IgD-negative memory B cell (primary cell): ENCODE measurements around the gene DNAJC12. TPM values are rescaled to one million over a fixed set of nuclear protein-coding genes. Genes with fewer than 3 reads are reported as not detected.

Experiments
- H3K27ac Mint-ChIP-seq, 3 donors: one replicate each; pipeline ENCODE4 v1.8.0; 2020 to 2022; ENCODE audit warnings: mild to moderate bottlenecking in 3 of 3, mixed read lengths in 3 of 3, moderate library complexity in 1 of 3
- H3K27me3 Mint-ChIP-seq: one replicate; pipeline ENCODE4 v1.8.0; 2021; ENCODE audit warnings: mixed read lengths
- H3K36me3 Mint-ChIP-seq: one replicate; pipeline ENCODE4 v1.8.0; 2020; ENCODE audit warnings: mild to moderate bottlenecking, mixed read lengths
- H3K4me1 Mint-ChIP-seq, 3 donors: one replicate each; pipeline ENCODE4 v1.8.0; 2020 to 2022; ENCODE audit warnings: mixed read lengths in 3 of 3, mild to moderate bottlenecking in 1 of 3
- H3K4me3 Mint-ChIP-seq, 4 donors: one replicate each; pipeline ENCODE4 v1.8.0; 2020 to 2022; ENCODE audit warnings: mild to moderate bottlenecking in 4 of 4, mixed read lengths in 4 of 4, moderate library complexity in 3 of 4
- H3K9me3 Mint-ChIP-seq, 3 donors: one replicate each; pipeline ENCODE4 v1.8.0; 2020 to 2021; ENCODE audit warnings: mixed read lengths in 3 of 3, mild to moderate bottlenecking in 1 of 3
- polyA plus RNA-seq: library from polyadenylated mRNA; unstranded; fragments of 300-500 nt; fragmentation: Illumina TruSeq; gene quantifications from one replicate; pipeline ENCODE4 v1.2.3, GENCODE V29; 2021

Gene DNAJC12
- polyA plus RNA-seq, 1 donor from 2014 or later: not detected

DNA sequence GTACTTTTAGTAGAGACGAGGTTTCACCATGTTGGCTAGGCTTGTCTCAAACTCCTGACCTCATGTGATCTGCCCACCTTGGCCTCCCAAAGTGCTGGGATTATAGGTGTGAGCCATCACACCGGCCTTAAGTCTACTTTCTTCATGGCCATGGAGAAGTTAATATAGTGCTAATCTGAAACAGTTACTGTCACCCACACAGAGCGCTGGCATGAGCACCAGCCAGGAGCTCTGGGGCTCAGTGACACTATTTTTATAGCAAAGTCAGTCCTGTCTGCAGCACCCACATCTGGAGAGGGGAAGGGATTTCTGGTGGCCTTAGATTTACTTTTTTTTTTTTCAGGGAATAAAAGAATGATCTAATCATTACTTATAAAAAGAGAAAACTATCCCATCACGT lies 21.3 kb downstream of the DNAJC12 start:
- H3K36me3 Mint-ChIP-seq: no peaks in the 10 kb centered on the region
- H3K27ac Mint-ChIP-seq: no peak overlapping the region
- H3K4me3 Mint-ChIP-seq: no peak overlapping the region
- no peaks in the 10 kb centered on the region for H3K4me1 Mint-ChIP-seq
- H3K27me3 Mint-ChIP-seq: no peaks in the 10 kb centered on the region
- no peaks in the 10 kb centered on the region for H3K9me3 Mint-ChIP-seq

DNA sequence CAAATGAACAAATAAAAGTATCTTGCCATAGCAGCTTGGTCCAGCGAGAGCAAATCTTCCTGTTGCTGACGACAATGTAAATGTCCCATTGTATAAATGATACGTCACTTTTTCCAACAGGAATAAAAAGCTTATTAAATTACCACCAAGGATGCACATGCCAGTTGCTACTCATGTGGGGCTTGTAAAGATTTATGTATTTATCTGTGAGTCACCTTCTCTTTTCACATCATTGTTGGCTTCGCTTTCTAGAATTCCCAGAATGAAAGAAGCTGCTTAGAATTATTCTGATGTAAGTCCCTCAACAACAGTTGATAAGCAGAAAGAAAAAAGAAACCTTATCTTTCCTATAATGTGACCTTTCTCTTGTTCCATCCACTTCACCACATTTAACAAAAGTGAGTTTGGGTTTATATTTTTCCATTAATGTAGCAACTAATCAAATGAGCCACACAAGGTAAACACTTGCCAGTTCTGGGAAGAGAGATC lies 22.4 kb downstream of the DNAJC12 start:
- H3K4me1 Mint-ChIP-seq: no peaks in the 10 kb centered on the region
- no peak overlapping the region for H3K27ac Mint-ChIP-seq
- H3K36me3 Mint-ChIP-seq: no peaks in the 10 kb centered on the region
- no peaks in the 10 kb centered on the region for H3K9me3 Mint-ChIP-seq
- H3K4me3 Mint-ChIP-seq: no peak overlapping the region
- no peaks in the 10 kb centered on the region for H3K27me3 Mint-ChIP-seq

DNA sequence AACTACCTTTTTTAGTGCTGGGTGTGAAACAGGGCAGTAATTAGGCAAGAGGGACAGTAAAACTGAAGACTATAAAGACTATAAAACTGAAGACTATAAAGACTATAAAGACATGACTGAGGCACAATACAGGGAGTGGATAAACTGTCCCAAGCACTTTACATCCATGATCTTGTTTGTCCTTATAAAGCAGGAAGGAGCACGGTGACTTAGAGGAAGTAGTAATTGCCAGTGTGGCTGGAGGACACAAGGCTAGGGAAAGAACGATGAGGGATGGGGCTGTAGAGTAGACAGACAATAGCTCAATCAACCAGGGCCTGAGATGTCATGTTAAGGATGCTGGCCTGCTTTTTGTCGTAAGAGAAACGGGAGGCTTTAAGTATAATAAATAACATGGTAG lies 26.0 kb downstream of the DNAJC12 start:
- Mint-ChIP-seq H3K27ac (no peak overlapping the region), H3K4me1 (no peaks in the 10 kb centered on the region), H3K4me3 (no peak overlapping the region), H3K36me3 (no peaks in the 10 kb centered on the region), H3K9me3 (no peaks in the 10 kb centered on the region), H3K27me3 (peaks cover 3% of the 10 kb centered on the region)

DNA sequence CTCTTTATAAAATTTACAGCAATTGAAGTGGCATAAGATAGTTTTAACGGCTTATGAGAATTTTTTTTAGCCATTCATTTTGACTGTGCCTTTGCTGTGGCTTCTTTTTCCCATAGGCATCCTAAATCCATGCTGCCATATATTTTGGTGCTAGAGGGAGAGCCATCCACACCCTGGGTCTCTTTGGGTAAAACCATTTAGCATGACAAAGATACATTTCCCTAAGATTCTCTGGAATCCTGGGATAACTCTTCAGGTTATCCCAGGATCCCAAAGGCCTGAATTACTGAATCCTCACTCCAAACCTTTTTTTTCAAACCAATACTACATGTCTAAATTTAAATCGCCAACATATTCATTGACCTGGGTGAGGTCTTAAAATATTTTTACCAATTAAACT lies 28.9 kb downstream of the DNAJC12 start:
- H3K27me3 Mint-ChIP-seq: peaks cover 3% of the 10 kb centered on the region
- no peaks in the 10 kb centered on the region for H3K36me3 Mint-ChIP-seq
- H3K4me3 Mint-ChIP-seq: no peak overlapping the region
- H3K27ac Mint-ChIP-seq: no peak overlapping the region
- no peaks in the 10 kb centered on the region for H3K9me3 Mint-ChIP-seq
- H3K4me1 Mint-ChIP-seq: no peaks in the 10 kb centered on the region

DNA sequence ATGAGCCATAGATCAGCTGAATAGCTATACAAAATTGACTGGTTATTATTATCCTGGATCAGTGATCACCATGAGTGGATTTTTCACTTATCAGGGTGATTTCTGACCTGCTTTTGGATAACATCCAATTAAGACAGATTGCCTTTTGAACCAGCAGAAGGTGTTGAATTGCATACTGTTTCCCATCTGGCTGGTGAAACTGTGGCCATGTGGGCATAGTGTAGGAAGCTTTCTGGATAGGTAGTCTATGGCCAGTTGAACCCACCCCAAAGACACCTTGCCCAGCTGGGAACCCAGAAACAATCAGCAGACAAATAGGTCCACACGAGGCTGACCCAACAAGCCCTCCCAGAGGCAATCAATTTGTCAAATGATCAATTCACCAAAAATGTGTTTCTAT lies 29.3 kb downstream of the DNAJC12 start:
- peaks cover 3% of the 10 kb centered on the region for H3K27me3 Mint-ChIP-seq
- H3K36me3 Mint-ChIP-seq: no peaks in the 10 kb centered on the region
- H3K4me3 Mint-ChIP-seq: no peak overlapping the region
- H3K27ac Mint-ChIP-seq: no peak overlapping the region
- no peaks in the 10 kb centered on the region for H3K9me3 Mint-ChIP-seq
- H3K4me1 Mint-ChIP-seq: no peaks in the 10 kb centered on the region

DNA sequence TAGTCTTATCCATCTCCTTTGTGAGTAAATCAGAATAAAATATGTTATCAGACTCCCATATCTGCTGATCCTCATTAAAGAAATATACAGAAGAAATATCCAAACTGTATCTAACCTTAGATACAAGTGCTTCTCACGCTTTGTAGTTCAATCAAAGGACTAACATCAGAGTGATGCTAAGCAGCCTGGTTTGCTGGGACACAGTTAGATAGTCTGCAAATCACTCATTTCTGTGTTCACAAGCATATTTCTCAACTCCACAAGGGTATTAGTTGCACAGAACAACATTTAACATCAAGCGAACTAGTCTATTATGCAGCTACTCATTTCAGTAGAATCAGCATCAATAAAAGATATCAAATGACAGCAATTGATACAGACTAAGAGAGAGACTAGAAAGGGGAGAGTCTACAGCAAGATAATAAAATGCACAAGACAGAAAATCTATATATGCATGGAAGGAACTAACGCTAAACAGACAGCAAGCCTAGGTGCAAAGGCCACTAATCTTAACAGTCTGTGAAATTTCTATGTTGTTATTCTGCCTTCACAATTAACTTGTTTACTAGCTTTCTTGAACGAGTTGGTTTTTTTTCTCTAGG lies 30.0 kb downstream of the DNAJC12 start:
- Mint-ChIP-seq H3K4me1 (no peaks in the 10 kb centered on the region), H3K27ac (no peak overlapping the region), H3K27me3 (peaks cover 3% of the 10 kb centered on the region), H3K36me3 (no peaks in the 10 kb centered on the region), H3K9me3 (no peaks in the 10 kb centered on the region), H3K4me3 (no peak overlapping the region)

DNA sequence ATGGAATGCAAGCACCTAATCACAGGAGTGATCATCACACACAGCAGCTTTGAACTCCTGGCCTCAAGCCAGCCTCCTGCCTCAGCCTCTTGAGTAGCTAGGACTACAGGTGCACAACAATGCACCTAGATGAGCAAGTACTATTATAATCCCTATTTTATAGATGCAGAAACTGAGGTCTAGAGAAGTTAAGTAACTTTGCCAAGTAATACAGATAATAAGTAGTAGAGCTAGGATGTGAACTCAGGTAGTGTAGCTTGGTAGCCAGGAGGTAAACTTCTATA lies 33.7 kb downstream of the DNAJC12 start:
- H3K9me3 Mint-ChIP-seq: no peaks in the 10 kb centered on the region
- H3K27me3 Mint-ChIP-seq: peaks cover 2% of the 10 kb centered on the region
- H3K36me3 Mint-ChIP-seq: no peaks in the 10 kb centered on the region
- no peak overlapping the region for H3K27ac Mint-ChIP-seq
- no peaks in the 10 kb centered on the region for H3K4me1 Mint-ChIP-seq
- no peak overlapping the region for H3K4me3 Mint-ChIP-seq

DNA sequence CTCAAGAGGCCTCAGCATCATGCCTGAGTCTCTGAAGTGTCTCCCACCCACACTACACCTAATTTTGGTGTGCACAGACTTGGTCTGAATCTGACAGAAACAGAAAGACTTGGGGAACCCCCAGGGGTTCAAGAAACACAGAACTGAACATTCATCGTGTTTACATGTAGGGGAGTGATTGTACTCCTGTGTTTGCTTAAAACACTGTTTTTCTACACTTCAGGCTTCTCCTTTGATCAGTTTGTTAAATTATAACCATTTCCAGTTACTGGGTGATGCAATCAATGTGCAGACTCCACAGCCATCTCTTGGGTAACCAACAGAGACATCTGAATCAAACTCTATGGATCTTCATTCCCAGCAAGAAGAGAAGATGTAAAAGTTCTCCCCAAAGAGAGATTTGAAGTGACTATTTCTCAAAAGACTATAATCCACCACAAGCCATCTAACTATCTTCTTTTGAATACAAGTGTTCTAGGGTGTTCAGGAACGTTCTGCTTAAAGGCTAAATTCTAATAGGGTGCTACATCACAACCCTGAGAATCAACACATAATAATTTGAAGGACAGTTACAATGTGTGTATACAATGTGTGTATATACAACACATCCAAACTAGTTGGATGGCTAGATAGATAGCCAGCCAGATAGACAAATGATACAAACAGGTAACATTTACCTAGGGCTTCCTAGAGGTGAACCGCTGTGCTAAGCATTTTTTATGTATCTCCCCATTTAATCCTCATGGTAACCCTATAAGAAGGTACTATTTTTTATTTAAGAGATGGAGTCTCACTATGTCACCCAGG lies 34.2 kb downstream of the DNAJC12 start:
- Mint-ChIP-seq H3K4me1 (no peaks in the 10 kb centered on the region), H3K4me3 (no peak overlapping the region), H3K36me3 (no peaks in the 10 kb centered on the region), H3K27ac (no peak overlapping the region), H3K27me3 (peaks cover 2% of the 10 kb centered on the region), H3K9me3 (no peaks in the 10 kb centered on the region)

DNA sequence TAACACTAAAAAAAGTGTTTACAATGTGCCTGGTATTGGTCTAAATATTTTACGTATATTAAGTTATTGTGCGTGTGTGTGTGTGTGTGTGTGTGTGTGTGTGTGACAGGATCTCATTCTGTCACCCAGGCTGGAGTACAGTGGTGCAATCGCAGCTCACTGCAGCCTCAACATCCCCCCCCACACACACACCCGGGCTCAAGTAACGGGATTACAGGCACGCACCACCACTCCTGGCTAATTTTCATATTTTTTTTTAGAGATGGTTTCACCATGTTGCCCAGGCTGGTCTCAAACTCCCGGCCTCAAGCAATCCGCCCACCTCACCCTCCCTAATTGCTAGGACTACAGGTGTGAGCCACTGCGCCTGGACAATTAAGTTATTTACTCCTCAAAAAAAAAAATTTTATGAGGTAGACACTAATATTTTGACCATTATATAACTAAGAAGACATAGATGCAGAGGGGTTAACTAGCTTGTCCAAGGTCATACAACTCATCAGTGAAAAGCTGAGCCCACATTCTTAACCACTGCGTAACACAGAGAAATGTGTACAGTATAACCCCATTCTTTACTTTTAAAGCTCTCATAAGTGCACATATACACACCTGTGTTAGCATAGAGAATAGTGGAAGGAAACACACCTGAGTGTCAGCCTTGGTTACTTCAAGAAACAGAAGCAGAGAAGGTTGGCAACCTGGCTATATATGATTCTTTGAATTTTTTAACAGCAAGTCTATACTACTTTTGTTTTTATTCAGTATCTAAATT lies 35.0 kb downstream of the DNAJC12 start:
- Mint-ChIP-seq H3K4me3 (no peak overlapping the region), H3K27me3 (no peaks in the 10 kb centered on the region), H3K9me3 (no peaks in the 10 kb centered on the region), H3K4me1 (no peaks in the 10 kb centered on the region), H3K36me3 (no peaks in the 10 kb centered on the region), H3K27ac (no peak overlapping the region)

DNA sequence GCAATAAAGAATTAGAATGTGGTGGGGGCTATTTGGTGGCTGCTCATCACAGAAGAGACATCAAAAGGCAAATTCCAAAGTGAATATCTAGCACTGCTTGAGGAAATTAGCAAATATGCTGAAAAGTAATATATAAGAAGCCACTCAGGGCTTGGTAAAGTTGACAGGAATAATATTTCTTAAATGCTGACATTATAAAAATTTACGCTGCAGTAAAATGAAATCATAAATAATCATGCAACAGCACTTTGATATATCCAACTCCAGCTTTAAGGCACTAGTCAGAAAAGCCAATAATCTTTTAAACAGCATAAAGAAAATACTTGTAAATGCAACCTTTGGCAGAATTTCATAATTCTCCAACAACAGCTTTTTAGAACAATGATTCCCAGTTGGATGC lies 36.9 kb downstream of the DNAJC12 start:
- Mint-ChIP-seq H3K4me1 (no peaks in the 10 kb centered on the region), H3K36me3 (no peaks in the 10 kb centered on the region), H3K9me3 (no peaks in the 10 kb centered on the region), H3K27me3 (no peaks in the 10 kb centered on the region), H3K27ac (no peak overlapping the region), H3K4me3 (no peak overlapping the region)

DNA sequence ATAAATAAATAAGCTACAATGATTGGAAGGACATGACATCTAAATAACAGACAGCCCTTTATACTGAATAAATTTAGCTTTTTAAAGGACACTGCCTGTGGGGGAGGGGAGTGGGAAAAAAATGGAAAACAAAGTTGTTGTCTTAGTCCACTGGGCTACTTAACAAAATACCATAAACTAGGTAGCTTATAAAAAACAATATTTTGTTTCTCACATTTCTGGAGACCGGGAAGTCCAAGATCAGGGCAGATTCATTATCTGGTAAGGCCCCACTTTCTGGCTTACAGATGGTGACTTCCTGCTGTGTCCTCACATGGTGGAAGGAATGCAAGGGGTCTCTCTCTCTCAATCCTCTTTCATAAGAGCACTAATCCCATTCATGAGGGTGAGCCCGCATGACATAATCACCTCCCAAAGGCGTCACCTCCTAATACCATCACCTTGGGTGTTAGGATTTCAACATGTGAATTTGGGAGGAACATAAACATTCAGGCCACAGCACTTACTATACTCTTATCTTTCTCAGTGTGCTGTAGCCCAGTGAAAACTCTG lies 43.0 kb downstream of the DNAJC12 start:
- no peaks in the 10 kb centered on the region for H3K36me3 Mint-ChIP-seq
- H3K9me3 Mint-ChIP-seq: no peaks in the 10 kb centered on the region
- no peaks in the 10 kb centered on the region for H3K27me3 Mint-ChIP-seq
- no peak overlapping the region for H3K4me3 Mint-ChIP-seq
- H3K4me1 Mint-ChIP-seq: no peaks in the 10 kb centered on the region
- H3K27ac Mint-ChIP-seq: no peak overlapping the region

DNA sequence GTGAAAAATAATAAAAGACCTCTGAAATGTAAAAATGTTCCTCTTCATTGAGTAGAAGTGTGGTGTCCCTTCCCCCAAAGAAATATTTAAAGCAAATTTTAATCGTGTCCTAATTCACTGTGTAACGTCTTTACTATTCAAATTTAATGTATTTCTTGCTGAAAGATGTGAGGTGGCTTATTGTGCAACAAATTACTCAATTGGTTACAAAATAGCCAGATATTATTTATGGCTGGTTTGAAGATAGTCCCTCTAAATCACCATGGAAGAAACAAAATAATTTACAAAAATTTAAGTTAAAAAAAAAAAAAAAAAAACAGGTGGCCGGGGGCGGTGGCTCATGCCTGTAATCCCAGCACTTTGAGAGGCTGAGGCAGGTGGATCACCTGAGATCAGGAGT lies 43.7 kb downstream of the DNAJC12 start:
- Mint-ChIP-seq H3K4me1 (no peaks in the 10 kb centered on the region), H3K4me3 (no peak overlapping the region), H3K27me3 (no peaks in the 10 kb centered on the region), H3K36me3 (no peaks in the 10 kb centered on the region), H3K9me3 (no peaks in the 10 kb centered on the region), H3K27ac (no peak overlapping the region)

DNA sequence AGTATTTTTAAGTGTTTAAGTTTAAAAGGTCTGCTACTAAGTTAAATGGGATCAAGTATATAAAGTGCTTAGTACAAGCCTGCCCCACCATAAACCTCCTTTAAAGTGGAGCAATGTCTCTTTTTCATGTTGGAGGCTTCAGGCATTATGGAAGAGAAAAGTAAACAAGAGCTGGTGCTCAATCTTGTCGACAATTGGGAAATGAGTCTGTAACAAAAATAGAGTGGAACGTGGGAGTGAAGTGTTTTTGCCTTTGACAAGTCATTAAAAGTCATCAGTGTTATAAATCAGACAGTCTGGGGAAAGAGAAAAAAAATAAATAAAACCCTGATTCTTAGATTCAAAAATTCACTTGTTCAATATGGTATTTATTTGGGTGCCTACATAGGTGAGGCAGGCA lies 44.7 kb downstream of the DNAJC12 start:
- Mint-ChIP-seq H3K4me1 (peaks cover 0 to 3% (median 0%) of the 10 kb centered on the region in 3 donors), H3K4me3 (no peak overlapping the region), H3K27ac (no peak overlapping the region), H3K36me3 (peaks cover 2% of the 10 kb centered on the region), H3K9me3 (no peaks in the 10 kb centered on the region), H3K27me3 (no peaks in the 10 kb centered on the region)

DNA sequence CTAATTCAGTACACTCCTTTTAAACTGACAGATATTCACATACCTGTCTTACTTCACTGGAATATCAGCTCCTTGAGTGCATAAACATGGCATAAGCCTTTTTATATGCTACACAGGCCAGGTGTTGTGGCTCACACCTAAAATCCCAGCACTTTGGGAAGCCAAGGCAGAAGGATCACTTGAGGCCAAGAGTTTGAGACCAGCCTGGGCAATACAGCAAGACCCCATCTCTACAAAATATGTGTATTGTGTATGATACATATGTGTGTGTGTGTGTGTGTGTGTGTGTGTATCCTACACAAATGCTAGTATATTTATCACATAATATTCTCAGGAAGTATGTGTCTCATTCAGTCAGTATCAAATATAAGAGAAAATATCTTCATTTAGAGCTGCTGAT lies 45.3 kb downstream of the DNAJC12 start:
- H3K4me1 Mint-ChIP-seq: peaks cover 0 to 4% (median 0%) of the 10 kb centered on the region in 3 donors
- H3K9me3 Mint-ChIP-seq: no peaks in the 10 kb centered on the region
- H3K27me3 Mint-ChIP-seq: no peaks in the 10 kb centered on the region
- H3K27ac Mint-ChIP-seq: no peak overlapping the region
- peaks cover 3% of the 10 kb centered on the region for H3K36me3 Mint-ChIP-seq
- H3K4me3 Mint-ChIP-seq: no peak overlapping the region

DNA sequence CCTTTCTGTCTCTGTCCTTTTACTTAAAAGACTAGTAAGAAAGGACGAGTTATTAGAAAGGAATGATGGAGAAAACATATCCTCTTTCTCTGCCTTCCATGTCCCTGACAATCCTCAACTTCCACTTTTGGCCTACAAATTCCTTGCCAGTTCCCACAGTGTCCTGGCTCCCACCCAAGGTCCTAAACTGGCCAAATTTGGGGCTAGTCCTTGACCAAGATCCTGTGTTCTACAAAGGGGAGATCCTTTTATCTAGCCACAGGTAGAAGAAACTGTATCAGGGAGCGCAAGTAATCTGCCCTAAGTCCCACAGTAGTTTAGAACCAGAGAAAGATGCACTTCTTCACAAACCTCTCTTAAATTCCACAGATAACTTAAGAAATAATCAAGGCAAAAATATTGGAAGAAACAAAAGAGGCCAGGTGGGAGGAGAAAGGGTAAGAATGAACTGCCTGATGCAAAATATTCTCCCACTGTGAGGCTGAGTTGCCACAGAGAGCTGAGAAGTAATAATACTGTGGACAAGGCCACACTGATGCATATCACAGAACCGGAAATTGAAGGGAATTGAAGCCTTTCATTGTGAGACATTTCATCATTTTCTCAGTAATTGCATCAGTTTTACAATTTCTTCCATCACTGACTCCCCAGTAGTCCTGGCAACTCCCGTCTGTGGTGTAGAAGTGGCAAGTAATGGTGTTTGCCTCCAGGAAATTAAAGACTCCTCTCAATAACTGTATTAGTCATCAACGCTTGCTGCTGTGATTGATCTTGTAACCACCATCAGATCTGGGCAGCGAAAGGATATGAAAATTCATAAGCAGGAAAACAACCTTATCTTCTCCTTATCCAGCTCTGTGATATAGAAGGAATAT lies 47.2 kb downstream of the DNAJC12 start:
- H3K9me3 Mint-ChIP-seq: no peaks in the 10 kb centered on the region
- no peaks in the 10 kb centered on the region for H3K27me3 Mint-ChIP-seq
- no peak overlapping the region for H3K27ac Mint-ChIP-seq
- H3K4me1 Mint-ChIP-seq: peaks cover 0 to 4% (median 0%) of the 10 kb centered on the region in 3 donors
- peaks cover 3% of the 10 kb centered on the region for H3K36me3 Mint-ChIP-seq
- no peak overlapping the region for H3K4me3 Mint-ChIP-seq
